UCSD-AML1 (cell line): ENCODE data around the gene NXF1.
A peak's percentile ranks its signal among the peaks of the same experiment; 100 is the strongest.
"Not testable (repeated sequence)": the region's sequence is repeated elsewhere in the genome, so short reads cannot be mapped to it uniquely, and the experiment has no call there.

Experiments
- DNase-seq: peaks from one replicate; lab custom pipeline; 2025; ENCODE audit not compliant: unreplicated experiment; lab: John Stamatoyannopoulos, UW

NXF1 gene

DNA sequence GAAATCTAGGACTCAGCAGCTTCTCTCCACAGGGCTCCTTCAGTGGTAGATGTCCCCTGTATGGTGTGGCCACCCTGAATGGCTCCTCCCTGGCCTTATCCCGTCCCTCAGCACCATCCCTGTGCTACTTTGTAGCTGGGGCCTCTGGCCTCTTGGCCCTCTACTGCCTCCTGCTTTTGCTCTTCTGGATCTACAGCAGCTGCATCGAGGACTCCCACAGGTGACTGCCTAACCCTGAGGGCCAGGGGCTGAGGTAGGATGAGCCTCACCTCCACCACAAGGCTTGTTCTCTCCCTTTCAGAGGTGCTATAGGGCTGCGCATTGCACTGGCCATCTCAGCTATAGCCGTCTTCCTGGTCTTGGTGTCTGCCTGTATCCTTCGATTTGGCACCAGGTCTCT is 16.2 kb downstream of the NXF1 start:
- DNase-seq: no peak

DNA sequence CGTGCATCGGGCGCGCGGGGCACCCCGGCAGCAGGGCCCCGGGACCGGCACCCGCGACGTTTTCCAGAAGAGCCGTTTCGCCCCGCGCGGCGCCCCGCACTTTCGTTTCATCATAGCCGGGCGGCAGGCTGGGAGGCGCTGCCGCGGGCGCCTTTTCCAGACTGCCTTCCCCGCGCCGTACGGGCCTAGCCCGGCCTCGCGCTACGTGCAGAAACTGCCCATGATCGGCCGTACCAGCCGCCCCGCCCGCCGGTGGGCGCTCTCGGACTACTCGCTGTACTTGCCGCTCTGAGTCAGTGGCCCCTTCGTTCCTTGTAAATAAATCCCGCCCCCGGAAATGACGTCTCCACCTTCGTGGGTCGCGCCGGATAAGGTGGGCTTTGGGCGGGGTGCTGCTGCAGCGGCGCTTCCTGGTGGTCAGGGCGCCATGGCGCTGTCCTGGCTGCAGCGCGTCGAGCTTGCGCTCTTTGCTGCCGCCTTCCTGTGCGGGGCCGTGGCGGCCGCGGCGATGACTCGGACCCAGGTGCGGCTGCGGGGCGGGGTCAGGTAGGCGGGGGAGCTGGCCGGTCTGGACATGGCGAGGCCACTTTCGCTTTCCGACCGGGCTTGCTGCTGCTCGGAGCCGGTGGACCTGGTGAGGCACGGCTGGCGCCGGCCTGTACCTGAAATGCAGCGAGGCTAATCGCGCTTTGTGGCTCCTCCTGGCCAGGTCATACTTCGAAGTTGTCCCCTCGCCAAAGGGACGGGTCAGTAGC is 18.1 kb downstream of the NXF1 start, which contains the start of gene TMEM179B:
TSS of gene TMEM179B (plus strand) at position 398 of the 755 bp plus-strand sequence. CDS start at position 428, 30 bp downstream.
- peak; percentile 96 for DNase-seq

DNA sequence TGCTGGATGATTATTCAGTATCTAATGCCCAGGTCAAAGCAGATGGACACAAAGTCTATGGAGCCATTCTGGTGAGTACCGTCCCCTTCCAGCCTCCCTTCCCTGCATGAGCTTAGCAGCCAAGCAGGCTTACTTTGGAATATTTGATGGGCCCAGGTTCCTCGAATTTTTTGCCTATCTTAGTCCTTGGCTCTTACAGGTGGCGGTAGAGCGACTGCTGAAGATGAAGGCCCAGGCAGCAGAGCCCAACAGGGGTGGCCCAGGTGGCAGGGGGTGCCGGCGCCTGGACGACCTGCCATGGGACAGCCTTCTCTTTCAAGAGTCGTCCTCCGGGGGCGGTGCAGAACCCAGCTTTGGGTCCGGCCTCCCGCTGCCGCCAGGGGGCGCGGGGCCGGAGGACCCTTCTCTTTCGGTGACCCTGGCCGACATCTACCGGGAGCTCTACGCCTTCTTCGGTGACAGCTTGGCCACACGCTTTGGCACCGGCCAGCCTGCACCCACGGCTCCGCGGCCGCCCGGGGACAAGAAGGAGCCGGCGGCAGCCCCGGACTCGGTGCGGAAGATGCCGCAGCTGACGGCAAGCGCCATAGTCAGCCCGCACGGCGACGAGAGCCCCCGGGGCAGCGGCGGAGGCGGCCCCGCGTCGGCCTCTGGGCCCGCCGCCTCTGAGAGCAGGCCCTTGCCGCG is 18.8 kb downstream of the NXF1 start:
- peak; percentile 88 for DNase-seq

DNA sequence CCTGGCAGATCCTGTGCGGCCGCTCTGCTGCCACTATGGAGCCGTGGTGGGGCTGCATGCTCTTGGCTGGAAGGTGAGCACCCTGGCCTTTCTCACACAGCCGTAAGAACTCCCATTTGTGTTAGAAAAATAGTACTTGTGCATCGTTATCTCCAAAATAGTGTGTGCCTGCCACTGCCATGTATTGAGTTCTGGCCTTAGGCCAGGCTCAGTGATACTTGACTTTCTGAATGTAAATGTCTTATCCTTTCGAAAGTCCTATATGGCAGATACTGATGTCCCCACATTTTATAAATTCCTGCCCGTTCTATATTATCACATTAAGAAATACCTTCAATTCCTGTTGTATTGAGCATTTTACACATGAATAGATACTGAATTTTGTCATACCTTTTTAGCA is 22.5 kb downstream of the NXF1 start:
- no peak for DNase-seq

DNA sequence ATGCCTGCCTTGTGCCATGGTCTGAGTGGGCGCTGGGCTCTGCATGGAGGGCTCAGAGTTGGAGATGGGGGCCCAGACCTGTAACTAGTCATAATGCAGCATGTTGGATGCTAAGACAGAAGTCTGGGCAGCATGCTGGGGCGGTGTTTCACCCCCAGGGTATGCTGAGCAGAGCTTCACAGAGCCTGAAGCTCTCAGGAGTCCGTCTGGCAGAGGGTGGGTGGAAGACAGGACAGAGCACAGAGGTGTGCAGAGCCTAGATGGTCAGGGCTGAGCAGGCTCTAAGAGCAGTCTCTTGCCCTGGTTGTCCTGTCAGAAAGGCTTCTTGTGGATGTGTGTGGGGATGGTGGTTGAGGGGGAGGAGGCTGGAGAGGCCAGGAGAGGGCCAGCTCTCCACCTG is 26.8 kb downstream of the NXF1 start:
- no peak for DNase-seq

DNA sequence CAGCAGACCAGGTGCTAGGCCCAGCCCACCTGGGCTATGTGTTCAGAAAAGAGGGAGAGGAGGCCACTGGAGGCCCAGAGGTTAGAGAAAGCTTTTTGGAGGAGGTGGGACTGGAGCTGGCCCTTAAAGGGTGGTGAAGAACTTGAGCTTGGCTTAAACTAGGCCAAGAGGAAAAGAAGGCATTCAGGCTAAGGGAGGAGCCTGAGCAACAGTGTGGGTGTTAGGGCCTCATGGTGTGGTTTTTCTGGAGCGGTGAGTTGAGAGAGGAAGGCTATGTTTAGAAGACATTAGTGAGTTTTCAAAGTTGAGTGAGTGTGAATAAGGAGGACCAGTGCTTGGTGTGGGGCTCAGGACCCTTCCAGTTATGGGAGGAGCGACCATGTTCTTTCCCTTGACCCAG is 27.9 kb downstream of the NXF1 start:
- no peak for DNase-seq

DNA sequence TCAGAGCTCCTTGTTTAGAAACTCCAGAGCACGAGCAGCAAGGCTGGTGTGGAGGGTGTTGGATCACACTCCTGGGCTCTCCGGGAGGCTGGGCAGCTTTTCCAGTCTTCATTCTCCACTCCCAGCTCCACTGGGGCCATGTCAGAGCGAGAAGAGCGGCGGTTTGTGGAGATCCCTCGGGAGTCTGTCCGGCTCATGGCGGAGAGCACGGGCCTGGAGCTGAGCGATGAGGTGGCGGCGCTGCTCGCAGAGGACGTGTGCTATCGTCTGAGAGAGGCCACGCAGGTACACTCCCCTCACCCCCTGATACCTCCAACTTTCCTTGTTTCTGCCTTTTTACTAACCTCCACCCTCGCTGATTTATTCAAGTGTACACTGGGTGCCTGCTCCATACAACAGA is 29.6 kb downstream of the NXF1 start:
- no peak for DNase-seq

DNA sequence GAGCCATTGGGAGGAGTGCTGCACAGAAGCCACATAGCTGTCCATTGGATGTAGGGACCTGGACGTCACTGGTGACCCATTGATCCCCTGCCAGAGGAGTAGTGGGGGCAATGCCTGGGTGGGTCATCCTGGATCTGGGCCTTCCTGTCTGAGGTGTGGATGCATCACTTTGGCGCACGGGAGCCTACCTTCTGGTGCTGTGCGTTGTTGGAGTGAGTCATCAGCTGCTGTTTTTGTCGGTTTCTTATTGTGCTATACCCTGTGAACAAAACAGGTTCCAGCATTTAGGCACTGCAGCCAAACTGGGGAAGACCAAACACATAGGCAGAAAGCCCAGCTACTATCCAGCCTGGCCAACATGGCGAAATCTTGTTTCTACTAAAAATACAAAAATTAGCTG is 30.8 kb downstream of the NXF1 start:
- no peak for DNase-seq

DNA sequence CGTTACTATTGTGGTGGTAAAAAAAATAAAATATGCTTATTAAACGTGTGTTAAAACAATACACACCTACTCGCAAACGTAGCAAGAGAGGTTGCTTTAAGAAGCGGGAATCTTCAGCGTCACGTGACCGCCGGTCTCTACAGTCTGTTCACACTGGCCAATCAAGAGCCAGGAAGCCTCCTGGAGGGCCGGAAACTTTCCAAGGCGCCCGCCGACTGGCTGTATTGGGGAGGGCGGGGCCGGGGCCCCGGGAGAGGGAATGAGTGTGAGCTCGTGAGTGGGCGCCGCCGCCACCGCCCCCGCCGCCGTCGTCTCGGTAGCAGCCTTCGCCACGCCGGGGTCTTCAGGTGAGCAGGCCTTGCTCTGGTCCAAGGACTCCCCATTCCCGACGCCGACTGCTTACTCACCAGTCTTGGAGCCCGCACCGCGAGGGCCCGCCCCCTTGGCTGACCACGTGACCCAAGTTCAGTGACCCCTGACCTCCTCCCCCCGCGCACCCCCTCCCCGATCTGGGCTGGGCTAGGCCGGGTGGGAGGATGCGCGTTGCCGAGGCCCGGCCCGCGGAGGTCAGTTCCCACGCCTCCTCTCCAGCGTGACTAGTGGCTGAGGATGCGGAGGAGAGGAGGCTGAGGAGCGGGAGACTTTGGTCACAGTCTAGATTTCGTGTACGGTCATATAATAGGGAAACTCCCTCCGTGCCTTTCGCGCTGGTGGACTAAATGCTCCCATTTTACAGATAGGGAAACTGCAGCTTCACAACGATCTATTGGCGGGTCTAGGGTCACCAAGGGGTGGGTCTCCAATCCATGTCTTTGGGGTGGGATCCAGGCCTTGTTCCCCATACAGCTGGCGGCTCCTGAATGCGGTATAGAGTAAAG is 33.9 kb downstream of the NXF1 start, which contains the start of gene TAF6L:
TSS of gene TAF6L (plus strand) at position 253 of the 878 bp plus-strand sequence. CDS start 4,388 bp downstream, outside the sequence.
- peak; percentile 96 for DNase-seq

DNA sequence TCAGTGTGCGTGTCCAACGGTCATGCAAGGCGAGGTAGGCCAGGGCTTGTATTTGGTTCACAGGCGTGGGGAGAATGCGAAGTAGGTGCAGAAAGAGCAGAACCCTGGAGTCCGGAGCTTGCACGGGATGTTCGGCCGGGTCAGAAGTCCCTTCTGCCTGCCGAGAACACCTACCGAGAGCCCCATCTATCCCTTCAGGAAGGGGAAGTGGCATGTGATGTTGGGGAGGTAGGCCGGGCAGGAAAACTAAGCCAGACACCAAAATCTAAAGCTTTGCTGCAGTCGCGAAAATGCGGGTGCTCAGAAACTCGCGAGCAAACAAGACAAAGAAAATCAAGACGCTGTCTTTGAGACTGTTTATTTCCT is 34.5 kb downstream of the NXF1 start:
- DNase-seq: peak; percentile 63

DNA sequence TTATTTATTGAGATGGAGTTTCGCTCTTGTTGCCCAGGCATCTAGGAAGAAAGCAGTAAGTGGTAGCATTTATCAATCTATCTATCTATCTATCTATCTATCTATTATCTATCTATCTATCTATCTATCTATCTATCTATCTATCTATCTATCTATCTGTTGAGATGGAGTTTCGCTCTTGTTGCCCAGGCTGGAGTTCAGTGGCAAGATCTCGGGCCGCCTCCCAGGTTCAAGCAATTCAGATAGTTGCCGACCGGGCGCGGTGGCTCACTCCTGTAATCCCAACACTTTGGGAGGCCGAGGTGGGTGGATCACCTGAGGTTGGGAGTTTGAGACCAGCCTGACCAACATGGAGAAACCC is 44.4 kb downstream of the NXF1 start:
- not testable (repeated sequence) for DNase-seq

DNA sequence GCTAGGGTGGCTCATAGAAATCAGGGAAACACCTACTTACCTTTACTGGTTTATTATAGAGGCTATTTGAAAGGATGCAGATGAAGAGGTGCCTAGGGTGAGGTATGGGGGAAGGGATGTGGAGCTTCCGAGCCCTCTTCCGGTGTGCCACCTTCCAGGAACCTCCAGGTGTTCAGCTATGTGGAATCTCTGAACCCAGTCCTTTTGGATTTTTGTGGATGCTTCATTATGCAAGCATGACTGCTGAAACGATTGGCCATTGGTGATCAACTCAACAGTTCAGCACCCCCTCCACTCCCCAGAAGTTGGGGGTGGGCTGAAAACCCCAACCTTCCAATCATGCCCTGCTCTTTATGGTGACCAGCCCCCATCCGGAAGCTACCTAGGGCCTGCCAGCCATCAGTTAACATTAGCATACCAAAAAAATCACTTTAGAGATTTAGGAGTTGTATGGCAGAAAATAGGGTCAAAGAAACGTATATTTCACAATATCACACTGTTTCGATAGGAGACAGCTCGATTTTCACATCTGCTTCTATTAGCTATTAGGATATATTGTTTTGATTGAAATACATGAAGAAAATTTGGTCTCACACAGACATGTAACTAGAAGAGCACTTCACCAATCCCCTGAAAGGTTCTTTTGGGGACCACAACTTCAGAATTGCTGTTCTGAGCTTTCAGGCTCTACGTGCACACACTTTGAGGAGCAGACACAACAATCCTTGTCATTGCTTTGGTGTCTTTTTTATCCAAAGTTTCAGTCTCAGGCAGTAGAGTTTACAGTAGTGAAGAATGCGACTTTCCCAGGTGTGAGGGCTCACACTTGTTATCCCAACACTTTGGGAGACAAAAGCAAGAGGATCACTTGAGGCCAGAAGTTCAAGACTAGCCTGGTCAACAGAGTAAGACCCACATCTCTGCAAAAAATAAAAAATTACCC is 47.1 kb downstream of the NXF1 start:
- DNase-seq: no peak

DNA sequence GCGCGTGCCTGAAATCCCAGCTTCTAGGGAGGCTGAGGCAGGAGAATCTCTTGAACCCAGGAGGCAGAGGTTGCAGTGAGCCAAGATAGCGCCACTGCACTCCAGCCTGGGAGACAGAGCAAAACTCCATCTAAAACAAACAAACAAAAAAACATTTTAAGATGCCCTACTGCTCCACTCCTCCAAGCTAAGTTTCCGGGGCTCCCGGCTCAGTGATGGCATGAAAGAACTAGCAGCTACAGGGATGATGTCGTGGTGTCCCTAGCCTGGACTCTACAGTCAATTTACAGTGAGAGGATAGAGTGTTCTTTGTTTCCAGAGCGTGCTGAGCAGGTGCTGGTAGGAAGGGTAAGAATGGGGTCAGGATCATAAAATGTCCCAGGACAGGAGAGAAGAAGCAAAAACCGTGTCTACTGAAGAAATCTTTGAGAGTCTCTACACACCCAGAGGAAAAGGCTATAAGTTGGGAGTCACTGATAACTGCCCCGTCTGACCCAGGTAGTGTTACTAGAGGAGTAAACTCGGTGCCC is 50.1 kb downstream of the NXF1 start:
- DNase-seq: no peak

DNA sequence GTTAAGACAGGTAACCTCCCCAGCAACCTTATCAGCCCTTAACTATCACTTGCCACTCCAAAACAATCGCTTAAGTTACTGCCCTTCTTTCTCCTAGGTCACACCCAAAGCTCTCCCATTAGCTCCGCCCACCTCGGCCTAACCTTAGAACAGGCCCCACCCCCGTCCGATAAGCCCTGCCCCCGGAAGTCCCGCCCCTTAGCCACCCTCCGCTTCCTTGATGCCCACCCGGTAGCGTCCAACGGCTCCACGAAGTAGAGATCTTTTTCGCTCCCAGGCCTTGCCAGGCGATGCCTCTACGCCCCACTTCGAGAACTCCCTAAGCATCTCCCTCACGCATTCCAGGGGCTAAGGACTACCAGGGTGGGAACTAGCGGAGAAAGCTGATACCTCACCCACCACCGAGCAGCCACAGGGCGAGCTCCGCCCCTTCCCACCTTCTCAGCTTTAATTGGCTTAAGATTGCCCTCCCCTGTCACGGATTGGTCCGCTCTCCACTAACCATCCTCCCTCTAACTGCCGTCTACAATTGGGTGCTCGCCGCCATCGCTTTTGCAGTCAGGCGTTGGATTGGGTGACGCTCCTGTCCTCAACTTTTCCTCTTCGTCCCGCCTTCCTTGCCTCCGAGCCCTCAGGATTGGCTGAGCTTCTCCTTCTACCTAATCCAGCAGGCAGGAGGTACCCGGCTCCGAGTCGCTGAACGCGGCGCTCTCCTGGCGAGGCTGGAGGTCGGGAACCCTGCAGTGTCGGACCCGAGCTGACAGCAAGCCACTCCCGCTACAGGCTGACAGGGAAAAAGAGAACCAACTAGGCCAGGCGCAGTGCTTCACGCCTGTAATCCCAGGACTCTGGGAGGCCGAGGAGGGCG is 51.3 kb downstream of the NXF1 start, which contains the start of gene ZBTB3:
TSS of gene ZBTB3 (minus strand) at position 425 of the 868 bp plus-strand sequence. CDS start 496 bp downstream, outside the sequence.
- DNase-seq: peak; percentile 97

DNA sequence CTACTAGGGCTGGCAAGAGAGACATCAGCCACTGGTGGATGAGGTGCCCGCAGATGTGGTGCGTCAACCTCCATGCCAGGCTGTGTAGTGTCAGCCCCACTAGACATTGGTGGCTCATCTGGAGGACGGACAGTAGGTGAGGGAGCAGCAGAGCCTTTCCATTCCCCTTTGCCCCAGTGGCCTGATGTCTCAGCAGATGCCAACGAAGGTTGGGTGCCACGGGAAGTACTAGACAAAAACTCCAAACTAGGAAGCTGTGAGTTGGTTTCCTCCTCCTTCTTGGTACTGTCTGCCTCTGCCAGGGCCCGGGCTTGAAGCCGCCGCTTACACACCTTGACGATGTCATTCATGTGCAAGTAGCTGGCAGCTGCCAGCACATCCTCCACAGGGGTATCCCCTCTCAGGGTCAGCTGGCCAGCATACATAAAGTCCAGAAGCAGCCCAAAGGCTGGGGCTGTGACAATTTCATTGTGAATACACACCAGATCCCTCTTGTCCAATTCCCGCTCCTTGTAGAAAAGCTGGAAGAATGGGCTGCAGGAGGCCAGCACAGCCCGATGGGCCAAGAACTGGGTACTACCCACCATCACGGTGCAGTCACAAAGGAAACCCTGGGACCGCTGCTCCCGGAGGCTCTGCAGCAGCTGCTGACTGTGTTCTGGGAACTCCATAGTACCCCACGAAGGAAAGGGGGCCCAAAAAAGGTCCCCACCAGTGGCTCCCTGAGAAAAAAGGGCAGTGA is 52.1 kb downstream of the NXF1 start:
- DNase-seq: no peak

DNA sequence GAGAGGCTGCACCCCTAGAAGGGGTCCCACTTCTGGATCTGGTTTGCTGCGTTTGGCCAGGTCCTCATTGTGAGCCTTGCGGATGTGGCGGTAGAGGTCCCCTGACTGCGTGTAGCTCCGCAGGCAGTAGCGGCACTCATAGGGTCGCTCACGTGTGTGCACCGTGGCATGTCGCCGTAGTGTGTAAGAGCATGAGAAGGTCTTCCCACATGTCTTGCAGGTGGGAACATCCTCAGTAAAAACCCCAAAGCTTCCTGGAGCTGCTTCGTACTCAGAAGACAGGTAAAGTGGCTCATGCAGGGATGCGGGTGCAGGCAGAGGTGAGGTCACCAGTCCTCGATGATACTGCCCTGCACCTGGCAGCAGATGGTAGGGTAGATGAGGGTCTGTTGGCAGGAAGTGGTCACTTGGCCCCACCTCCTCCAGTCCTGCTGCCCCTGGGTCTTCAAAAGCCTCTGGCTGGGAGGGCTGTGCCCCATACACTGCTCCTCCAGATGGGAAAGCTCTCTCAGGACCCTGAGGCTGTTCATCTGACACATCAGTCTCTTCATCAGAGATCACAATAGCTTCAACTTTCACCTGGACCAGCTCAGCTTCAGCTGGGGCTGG is 53.0 kb downstream of the NXF1 start:
- DNase-seq: no peak

DNA sequence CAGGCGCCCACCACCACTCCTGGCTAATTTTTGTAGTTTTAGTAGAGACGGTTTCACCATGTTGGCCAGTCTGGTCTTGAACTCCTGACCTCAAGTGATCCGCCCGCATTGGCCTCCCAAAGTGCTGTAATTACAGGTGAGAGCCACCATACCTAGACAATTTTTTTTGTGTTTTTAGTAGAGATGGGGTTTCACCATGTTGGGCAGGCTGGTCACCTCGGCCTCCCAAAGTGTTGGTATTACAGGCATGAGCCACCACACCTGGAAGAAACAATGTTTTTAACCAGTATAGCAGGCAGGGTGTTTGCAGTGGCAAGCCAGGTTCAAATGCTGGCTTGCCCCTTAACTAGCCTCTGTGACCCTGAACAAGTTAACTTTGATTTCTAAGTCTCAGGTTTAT is 55.3 kb downstream of the NXF1 start:
- not testable (repeated sequence) for DNase-seq
